ENCODE results near the gene PGA4. TPM values are rescaled to one million over a fixed set of nuclear protein-coding genes. Genes with fewer than 3 reads are reported as not detected.

The PGA4 gene
- total and polyA plus RNA-seq, 4 donors, result 0.33 to 4.5 (median 1.8) TPM; not detected in 1

GRCh38 chr11:61268588-61269250 is 46.6 kb downstream of the PGA4 start:
- Histone ChIP-seq H3K27me3 (ENCODE audit: control insufficient read depth in 4 of 4, insufficient read depth in 4 of 4, low read length in 3 of 4) (no peaks in the 10 kb centered on the region), H3K36me3 (ENCODE audit: control insufficient read depth in 4 of 4, insufficient read depth in 3 of 4, low read depth in 1 of 4, low read length in 3 of 4) (no peaks in the 10 kb centered on the region), H3K9ac (ENCODE audit: low read depth in 1 of 2, low read length in 2 of 2) (no peak overlapping the region), H3K4me3 (ENCODE audit: low read depth in 1 of 3, low read length in 3 of 3) (no peak overlapping the region), H3K9me3 (ENCODE audit: control insufficient read depth in 4 of 4, low read length in 3 of 4) (no peaks in the 10 kb centered on the region), H3K27ac (ENCODE audit: low read depth in 1 of 2, low read length in 2 of 2) (no peak overlapping the region), H3K4me1 (ENCODE audit: control insufficient read depth in 4 of 4, insufficient read depth in 4 of 4, low read length in 3 of 4) (peaks cover 5 to 18% (median 12%) of the 10 kb centered on the region in 4 donors)
- TF ChIP-seq HNF4A (conservative IDR thresholded peaks at IDR 0.05) (no peak), REST (IDR thresholded peaks at IDR 0.05) (no peak), FOXA2 (IDR thresholded peaks at IDR 0.05) (no peak), NR2F2 (IDR thresholded peaks at IDR 0.05) (no peak), JUND (IDR thresholded peaks at IDR 0.05) (no peak), HNF4G (IDR thresholded peaks at IDR 0.05) (no peak), SP1 (IDR thresholded peaks at IDR 0.05) (no peak), EGR1 (IDR thresholded peaks at IDR 0.05; ENCODE audit: low read depth in 2 of 2) (no peak), RXRA (IDR thresholded peaks at IDR 0.05) (no peak), MAX (IDR thresholded peaks at IDR 0.05) (no peak), RAD21 (IDR thresholded peaks at IDR 0.05) (no peak), GABPA (IDR thresholded peaks at IDR 0.05 in 1 of 2, conservative IDR thresholded peaks at IDR 0.05 in 1 of 2) (no peak), FOXA1 (IDR thresholded peaks at IDR 0.05) (no peak)
- TF ChIP-seq, protein P1, sequence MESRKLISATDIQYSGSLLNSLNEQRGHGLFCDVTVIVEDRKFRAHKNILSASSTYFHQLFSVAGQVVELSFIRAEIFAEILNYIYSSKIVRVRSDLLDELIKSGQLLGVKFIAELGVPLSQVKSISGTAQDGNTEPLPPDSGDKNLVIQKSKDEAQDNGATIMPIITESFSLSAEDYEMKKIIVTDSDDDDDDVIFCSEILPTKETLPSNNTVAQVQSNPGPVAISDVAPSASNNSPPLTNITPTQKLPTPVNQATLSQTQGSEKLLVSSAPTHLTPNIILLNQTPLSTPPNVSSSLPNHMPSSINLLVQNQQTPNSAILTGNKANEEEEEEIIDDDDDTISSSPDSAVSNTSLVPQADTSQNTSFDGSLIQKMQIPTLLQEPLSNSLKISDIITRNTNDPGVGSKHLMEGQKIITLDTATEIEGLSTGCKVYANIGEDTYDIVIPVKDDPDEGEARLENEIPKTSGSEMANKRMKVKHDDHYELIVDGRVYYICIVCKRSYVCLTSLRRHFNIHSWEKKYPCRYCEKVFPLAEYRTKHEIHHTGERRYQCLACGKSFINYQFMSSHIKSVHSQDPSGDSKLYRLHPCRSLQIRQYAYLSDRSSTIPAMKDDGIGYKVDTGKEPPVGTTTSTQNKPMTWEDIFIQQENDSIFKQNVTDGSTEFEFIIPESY (IDR thresholded peaks at IDR 0.05), result no peak
- TF ChIP-seq, protein P2, sequence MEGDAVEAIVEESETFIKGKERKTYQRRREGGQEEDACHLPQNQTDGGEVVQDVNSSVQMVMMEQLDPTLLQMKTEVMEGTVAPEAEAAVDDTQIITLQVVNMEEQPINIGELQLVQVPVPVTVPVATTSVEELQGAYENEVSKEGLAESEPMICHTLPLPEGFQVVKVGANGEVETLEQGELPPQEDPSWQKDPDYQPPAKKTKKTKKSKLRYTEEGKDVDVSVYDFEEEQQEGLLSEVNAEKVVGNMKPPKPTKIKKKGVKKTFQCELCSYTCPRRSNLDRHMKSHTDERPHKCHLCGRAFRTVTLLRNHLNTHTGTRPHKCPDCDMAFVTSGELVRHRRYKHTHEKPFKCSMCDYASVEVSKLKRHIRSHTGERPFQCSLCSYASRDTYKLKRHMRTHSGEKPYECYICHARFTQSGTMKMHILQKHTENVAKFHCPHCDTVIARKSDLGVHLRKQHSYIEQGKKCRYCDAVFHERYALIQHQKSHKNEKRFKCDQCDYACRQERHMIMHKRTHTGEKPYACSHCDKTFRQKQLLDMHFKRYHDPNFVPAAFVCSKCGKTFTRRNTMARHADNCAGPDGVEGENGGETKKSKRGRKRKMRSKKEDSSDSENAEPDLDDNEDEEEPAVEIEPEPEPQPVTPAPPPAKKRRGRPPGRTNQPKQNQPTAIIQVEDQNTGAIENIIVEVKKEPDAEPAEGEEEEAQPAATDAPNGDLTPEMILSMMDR (IDR thresholded peaks at IDR 0.05; ENCODE audit: low read depth, low read length, missing input control), result no peak
- TF ChIP-seq, protein P3, sequence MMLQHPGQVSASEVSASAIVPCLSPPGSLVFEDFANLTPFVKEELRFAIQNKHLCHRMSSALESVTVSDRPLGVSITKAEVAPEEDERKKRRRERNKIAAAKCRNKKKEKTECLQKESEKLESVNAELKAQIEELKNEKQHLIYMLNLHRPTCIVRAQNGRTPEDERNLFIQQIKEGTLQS (IDR thresholded peaks at IDR 0.05), result no peak
- DNase-seq (ENCODE audit: low spot score), result no peak
- 87% methylated on average over 15 of the region's 15 CpGs for WGBS

Data from liver (tissue), 9 donors.